Hematopoietic multipotent progenitor cell treated with erythropoietin and hydrocortisone succinate and interleukin-3 and kit ligand, for 15 days (in vitro differentiated cells): ENCODE measurements around the gene TSTD2.

Source experiments
- DNase-seq: peaks from one replicate; pipeline ENCODE4 v3.0.0-alpha.2; 2015; ENCODE audit warnings: low spot score

TSTD2 gene

DNA sequence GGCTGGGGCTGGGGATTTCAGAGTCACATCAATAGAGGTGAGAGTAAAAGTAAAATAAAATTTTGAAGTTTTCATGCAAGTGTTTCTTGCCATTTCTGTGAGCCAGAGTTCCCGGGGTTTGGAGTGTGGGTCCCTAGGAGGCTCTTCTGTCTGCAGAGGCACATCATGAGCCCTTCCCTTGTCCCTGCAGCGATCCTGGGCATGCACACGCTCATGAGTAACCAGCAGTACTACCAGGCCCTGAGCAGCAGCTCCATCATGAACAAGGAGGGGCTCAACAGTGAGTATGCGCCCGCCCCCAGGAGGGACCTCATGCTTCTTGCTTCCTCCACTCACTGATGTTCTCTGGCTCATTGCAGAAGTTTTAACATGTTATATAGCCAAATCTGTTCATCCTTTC is 70.6 kb downstream of the TSTD2 start:
- DNase-seq: no peak

DNA sequence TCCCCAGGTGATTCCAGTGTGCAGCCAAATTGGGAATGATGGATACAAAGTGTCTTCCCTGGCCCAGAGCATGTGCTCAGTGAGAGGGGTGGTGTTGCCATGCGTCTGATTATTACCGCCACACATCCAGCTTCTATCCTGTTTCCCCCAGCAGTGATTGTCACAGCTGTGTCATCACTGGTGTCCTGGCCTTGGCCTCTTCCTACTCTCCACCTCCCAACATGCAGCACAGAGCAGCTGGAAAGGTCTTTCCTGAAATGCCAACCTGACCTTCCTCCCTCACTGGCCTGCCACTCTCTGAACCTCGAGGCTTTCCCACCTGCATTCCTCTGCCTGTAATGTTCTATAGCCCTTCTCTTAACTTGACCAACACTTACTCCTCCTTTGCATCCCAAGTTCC is 71.7 kb downstream of the TSTD2 start:
- DNase-seq: no peak

DNA sequence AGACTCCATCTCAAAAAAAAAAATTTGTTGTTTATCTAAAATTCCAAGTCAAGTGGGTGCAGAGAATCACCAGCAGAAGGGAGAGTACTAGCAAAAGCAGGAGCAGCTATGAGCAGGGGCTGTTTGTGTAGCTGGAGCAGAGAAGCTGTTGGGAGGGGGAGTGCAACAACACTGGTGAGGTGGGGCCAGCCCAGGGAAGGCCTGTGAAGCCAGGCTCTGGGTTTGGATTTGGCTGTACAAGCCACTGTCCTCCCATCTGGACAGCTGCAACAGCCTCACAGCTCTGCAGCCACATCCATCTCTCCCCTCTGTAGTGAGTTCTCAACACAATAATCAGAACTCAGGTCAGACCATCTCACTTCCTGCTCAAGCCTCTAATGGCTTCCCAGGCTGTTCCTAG is 72.3 kb downstream of the TSTD2 start:
- no peak for DNase-seq

DNA sequence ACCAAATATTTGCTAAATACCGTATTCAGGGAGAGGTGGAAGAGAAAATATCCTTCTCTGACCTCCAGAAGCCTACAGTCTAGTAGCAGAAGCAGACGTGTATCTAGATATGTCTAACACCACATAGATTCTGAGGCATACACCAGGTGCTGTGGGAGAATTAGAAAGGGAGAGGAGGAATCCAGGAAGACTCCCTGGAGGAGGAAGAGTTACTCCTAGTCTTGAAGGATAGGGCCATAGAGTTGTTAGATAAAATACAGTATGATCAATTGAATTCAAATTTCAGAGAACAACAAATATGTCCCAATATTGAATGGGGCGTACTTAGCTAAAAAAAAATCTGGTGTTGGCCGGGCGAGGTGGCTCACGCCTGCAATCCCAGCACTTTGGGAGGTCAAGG is 73.0 kb downstream of the TSTD2 start:
- no peak for DNase-seq

DNA sequence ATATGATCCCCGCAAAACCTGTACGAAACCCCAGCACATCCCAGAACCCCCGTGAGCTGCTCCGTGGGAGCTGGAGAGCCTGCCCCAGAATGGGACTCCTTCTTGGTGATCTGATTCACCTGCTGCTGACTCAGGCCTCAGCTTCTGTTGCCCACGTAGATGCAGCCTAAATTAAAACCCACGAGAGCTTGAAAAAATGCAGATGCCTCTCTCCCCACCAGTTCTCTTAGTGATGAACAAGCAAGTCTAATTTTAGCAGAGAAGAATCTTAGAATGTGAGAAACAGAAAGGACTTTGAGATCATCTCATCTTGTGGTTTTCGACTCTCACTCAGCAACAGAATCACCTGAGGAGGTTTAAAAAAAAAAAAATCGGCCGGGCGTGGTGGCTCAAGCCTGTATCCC is 74.1 kb downstream of the TSTD2 start:
- DNase-seq: no peak

DNA sequence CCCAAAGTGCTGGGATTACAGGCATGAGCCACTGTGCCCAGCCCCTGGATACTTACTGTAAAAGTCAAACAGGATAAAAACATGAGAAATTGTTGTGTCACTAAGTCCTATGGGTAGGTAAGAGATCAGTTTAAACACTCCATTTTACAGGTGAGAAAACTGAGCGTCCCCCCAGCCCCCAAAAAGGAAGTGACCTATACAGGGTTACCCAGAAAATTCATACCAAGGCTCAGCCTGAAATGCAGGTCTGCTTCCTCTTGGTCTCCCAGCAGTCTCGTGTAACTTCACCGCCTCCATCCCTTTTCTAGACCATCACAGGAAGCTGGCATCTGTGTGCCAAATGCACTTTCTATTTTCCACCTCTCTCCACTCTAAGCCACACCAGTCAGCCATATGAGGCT is 74.5 kb downstream of the TSTD2 start:
- DNase-seq: no peak

DNA sequence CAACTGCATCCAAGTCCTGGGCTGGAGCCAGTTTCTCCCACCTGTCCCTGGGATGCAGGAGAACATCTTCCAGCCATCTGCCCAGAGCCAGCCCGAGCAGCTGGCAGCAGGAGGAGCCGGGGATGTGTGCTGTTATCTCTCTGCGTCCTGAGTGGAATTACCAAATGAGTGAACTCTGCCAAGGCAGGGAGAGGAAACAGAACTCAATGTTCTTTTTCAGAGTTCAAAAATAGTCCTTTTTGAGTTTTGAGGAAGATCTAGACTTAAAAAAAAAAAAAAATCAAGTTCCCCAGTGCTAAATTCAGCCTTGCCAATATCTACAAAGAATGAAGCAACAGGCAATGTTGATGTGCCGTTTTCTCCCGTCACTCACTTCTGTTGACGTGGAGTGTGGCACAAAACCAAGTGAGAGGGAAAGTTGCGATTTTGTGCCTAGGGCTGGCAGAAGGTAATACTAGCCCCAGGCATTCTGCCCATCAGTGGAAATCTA is 75.5 kb downstream of the TSTD2 start:
- DNase-seq: no peak

DNA sequence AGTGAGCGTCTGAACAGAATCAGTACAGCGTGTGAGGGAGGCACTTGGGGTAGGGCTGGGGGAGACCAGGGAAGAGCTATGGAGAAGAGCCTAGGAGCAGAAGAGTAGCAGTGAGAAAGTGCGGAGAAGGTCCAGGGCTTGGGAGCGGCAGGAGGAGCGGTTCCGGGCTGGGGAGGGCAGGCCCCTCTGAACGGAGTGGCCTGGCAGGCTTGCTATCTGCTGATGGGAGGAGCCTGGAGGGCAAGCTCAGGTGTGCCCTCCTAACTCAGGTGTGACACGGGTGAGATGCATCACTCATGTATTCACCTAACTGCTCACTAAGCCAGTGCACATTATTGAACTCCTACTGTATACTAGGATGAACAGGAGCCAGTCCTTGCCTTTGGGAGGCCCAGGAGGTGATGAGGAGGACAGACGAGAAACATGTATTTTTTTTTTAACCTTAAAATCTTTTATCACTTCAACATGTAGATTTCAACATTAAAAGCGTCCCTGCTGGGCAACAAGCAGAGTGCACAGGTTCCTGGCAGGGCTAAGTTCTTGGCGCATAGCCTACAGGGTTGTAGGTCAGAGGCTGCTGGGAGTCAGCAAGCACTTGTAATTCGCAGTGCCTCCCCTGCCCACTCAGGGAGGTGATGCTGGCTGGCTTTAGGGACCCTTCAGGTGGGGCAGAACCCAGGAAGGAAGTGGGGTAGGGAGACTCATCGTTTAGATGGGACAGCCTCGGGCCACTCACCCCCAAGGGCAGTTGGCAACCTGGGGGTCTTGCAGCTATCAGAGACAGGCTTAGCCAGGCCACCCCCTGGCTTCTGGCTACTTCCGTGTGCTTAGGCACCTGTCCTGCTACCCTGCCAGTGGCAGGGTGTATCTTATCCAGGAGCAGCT is 76.2 kb downstream of the TSTD2 start:
- no peak for DNase-seq

DNA sequence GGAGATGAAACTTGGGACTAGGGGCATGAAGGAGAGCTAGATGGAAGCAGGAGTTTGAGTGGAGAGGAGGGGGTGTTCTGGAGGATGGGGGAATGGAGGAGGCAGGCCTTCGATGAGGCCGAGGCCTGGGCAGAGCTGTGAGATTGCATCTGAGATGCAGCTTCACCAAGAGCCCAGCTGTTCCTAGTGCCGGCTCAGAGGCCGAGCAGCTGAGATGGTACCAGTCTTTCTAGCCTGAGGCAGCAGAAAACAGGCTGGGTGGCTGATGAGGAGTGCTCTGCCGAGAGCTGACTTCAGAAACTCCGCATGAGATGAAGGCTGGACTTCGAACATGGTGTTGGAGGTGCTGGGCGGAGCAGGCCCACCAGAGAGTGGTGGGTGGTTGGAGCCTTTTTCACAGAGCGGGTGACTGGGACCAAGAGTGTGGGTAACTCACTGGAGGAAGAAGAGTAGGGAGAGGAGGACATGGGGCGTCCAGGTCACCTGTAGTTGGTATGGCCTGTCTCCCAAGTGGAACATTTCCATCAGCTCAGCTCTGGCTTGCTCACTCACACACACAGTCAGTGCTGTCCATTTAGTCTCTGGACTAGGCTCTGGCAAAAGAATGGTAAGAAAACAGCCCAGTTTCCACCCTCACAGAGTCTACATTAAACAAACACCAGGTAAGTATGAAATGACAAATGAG is 77.0 kb downstream of the TSTD2 start:
- DNase-seq: no peak

DNA sequence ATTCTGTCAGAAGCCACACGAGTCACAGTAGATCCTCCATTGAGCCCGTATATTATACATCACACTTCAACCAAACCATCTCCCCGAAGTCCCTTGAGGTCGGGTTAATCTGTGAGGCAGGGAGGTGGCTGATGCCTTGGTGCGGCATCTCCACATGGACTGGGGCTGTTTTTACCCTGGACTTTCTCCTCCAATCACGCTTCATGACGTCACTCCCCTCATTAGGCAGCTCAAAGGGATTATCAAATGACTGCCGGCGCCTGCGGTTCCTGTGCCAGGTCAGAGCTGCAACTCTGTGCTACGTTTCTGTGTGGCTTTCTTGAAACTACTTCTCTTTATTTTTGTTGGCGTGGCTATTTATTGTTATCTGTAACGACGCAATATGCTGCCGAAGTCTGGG is 78.0 kb downstream of the TSTD2 start:
- no peak for DNase-seq

DNA sequence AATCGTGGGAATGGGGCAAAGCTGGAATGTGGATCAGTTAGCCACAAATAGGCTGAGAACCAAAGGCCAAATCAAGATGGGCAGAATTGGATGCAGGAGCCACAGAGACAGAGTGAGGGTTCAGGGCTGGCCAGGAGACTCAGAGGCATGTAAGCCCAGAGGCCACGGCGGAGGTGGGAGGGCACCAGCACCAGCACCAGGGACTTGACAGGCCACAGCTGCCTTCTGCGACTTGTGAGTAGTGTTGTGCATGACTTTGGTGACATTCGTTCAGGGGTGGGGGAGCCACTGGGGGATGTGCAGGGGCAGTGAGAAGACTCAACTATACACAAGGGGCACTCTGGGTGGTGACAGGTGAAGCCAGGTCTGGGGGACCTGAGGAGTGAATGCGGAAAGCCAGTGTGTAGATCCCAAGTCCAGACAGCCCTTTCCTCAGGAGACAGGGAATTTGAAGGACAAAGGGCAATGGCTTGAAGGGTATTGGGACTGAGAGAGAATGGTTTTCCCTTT is 78.5 kb downstream of the TSTD2 start:
- DNase-seq: no peak

DNA sequence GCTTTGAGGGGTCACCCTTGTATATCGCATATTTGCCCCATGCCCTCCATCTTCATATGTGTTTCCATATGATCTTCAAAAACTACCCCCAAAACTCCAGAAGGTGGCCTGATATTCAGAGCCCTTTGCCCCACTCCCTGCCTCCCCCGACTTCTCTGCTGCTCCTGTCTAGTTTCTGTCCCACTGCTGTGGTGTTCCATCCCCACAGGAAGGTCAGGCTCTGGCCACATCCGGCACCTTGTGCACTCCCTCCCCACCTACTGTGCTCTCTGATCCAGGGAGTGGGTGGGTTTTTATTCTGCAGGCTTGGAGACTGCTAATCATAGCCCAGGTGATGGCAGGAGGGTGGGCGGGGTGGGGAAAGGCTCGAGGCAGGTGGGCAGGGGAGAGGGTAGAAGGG is 79.3 kb downstream of the TSTD2 start:
- DNase-seq: no peak

DNA sequence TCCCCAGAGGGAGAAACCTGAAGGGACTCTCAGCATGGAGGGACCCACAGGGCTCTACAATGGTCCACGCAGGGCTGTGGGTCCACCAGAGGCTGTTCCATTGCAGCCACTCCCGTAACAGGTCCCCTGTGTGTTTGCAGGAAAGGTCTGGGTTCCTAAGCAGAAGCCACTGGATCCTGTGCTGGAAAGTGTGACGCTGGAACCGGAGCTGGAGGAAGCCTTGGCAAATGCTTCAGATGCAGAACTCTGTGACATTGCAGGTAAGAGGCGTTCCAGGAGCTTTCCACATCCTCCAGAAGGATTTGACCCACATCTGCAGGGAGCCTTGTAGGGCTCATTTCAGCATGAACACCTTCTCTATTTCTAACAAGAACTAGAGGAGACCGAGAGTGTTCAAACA is 80.0 kb downstream of the TSTD2 start:
- no peak for DNase-seq

DNA sequence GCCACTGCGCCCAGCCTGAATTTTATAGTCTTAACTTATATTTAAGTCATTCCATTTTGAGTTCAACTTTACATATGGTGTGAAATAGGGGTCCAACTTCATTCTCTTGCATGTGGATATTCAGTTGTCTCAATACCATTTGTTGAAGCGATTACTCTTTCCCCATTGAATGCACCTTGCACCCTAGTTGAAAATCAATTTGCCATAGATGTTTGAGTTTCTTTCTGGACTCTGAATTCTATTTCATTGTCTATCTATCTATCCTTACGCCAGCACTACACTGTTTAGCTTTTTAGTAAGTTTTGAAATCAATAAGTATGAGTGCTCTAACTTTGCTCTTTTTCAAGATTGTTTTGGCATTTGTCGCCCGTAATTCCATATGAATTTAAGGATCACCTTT is 81.9 kb downstream of the TSTD2 start:
- DNase-seq: no peak

DNA sequence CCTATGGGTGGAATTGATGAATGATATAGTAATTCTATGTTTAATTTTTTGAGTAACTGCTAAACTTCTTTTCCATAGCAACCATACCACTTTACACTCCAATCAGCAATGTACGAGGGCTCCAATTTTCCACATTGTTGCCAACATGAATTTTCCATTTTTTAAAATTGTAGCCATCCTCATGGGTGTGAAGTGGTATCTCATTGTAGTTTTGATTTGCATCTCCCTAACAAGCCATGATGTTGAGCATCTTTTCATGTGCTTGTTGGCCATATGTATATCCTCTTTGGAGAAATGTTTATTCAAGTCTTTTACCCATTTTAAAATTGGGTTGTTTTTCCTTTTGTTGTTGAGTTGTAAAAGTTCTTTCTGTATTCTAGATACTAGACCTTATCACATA is 82.8 kb downstream of the TSTD2 start:
- no peak for DNase-seq
